22Rv1 (cell line): ENCODE measurements around the gene PSKH1.

Source experiments
- CTCF ChIP-seq: fragments of 450-650 bp; IDR thresholded peaks from 2 replicates; pipeline ENCODE4 v1.5.1; 2017; ENCODE audit warnings: mild to moderate bottlenecking
- ZFX ChIP-seq: fragments of 450-650 bp; IDR thresholded peaks from 2 replicates; pipeline ENCODE4 v1.6.1; 2017; ENCODE audit warnings: antibody characterized with exemption, borderline replicate concordance

GRCh38 chr16:67847064-67847861 lies 45.8 kb upstream of the PSKH1 start, which contains the start of gene CENPT:
- TF ChIP-seq CTCF (no peak), ZFX (no peak)
